NCI-H2107 (cell line): ENCODE measurements around the gene MYO9A.
"Not testable (repeated sequence)": the region's sequence is repeated elsewhere in the genome, so short reads cannot be mapped to it uniquely, and the experiment has no call there.

ENCODE experiments used
- DNase-seq: peaks from one replicate; lab custom pipeline; 2025; lab: John Stamatoyannopoulos, UW

The MYO9A gene

GRCh38 chr15:71874245-71874644, 243.7 kb downstream of the MYO9A start:
- no peak for DNase-seq

DNA sequence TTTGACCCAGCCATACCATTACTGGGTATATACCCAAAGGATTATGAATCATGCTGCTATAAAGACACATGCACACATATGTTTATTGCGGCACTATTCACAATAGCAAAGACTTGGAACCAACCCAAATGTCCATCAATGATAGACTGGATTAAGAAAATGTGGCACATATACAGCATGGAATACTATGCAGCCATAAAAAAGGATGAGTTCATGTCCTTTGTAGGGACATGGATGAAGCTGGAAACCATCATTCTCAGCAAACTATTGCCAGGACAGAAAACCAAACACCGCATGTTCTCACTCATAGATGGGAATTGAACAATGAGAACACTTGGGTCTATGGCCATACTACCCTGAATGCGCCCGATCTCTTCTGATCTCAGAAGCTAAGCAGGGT, 259.7 kb downstream of the MYO9A start:
- DNase-seq, result not testable (repeated sequence)

- no peak for DNase-seq
Measured at GRCh38 chr15:71853543-71853942, 264.4 kb downstream of the MYO9A start.

- no peak for DNase-seq
Measured at GRCh38 chr15:71844916-71845315, 273.0 kb downstream of the MYO9A start.

GRCh38 chr15:71841563-71841962, 276.4 kb downstream of the MYO9A start:
- DNase-seq, result no peak

GRCh38 chr15:71830981-71831380, 287.0 kb downstream of the MYO9A start:
- DNase-seq, result no peak

GRCh38 chr15:71826196-71826595, 291.8 kb downstream of the MYO9A start:
- no peak for DNase-seq

- DNase-seq, result no peak
Measured at GRCh38 chr15:71825021-71825730, 292.8 kb downstream of the MYO9A start.

- no peak for DNase-seq
Measured at GRCh38 chr15:71823801-71824200, 294.1 kb downstream of the MYO9A start.

DNA sequence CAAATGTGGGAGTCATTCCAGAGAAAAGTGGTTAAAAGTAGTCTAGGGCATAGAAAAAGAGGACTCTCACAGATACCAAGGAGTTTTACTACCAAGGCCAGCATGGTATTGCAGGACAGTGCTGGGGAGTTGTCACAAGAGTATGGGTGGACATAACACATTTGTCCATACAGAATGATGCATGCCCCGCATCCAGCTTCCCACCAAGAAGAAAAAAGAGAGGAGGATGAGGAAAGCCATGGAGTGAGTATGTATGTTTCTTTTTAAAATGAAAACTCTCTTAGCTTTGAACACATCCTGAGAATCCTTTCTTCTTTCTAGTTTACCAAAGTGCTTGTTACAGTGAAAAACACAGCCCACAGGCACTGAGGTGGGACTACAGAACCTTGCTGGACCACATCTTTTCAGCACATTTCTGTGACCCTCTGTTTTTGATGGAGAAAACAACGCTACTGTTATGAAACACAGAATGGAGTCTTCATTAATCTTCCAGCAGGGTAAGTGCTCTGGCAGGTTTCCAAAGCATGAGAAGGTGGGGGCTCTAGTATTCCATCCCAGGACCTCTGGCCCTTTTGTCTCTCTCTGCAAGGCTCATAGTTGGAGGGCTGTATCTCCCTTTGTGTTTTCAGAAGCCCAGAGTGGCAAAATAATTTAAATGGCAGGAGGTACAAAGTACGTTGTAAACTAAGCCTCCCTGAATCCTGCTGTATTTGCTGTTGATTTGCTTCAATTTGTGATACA, 294.9 kb downstream of the MYO9A start:
- DNase-seq, result no peak

DNA sequence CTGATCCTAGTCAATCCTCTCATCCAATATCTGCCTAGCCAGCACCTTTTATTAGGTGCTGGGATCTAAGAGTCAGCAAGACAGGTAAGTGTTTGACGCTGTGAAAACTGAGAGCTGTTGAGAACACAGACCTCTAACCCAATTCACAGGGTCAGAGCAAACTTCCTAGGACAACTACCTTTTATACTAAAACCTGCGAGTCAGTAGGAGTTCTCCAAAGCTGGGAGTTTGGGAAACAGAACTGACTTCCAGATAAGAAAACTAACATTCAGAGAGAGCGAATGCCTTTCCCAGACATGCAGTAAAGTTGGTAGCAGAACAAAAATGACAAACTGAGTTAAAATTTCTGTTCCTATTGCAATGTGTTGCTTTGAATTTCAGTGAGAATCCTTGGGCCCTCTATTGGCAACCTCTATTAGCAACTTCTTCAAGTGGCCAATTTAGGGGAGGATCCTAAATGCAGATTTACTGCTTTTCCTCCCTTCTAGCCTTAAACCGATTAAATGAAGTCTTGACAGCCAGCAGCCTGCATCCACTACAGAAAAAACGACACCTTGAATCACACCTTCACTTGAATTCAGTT, 296.3 kb downstream of the MYO9A start:
- no peak for DNase-seq

GRCh38 chr15:71820127-71820526, 297.8 kb downstream of the MYO9A start:
- no peak for DNase-seq

DNA sequence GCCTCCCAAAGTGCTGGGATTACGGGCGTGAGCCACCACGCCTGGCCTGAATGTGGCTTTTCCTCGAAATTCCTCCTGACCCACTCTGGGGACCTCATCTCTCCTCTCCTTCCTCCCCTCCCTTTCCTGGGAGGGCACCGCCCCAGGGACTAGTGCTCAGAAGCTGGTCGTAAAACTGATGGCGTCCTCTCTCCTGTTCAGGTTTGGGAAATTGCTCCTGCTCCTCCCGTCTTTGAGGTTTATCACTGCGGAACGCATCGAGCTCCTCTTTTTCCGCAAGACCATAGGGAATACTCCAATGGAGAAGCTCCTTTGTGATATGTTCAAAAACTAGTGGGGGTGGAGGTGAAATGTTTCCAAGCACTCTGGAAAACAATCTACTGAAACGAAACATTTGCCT, 300.6 kb downstream of the MYO9A start:
- DNase-seq, result no peak

GRCh38 chr15:71815301-71815700, 302.6 kb downstream of the MYO9A start:
- no peak for DNase-seq

DNA sequence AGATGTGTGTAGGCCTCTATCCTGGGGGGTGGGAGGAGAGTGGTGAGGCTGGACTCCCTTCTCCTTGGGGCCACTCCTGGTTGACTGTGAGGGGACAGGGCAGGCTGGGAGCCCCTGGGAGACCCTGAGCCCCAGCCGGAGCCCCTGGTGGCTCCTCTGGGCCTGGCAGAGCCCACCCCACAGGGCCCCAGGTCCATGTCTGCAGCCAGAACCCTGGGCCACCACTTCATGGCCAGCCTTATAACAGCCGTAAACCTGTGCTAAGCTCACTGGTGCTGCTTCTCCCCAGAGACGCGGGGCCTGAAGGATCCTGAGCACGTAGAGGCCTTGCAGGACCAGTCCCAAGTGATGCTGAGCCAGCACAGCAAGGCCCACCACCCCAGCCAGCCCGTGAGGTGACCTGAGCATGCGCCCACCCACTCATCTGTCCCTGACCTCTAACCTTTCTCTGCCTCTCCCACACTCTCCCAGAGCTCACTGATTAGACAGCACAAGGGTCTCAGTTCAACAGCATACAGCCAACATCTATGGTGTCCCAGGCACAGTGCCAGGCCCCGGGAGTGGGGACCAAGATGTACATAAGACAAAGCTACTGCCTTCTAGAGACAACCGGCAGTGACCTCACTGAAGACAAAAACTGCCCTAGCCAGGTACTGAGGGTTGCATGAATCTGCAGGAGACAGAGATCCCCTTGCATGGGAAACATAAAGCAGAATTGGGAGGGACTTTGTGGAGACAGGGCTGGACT, 304.1 kb downstream of the MYO9A start:
- no peak for DNase-seq

- no peak for DNase-seq
Measured at GRCh38 chr15:71812966-71813722, 304.8 kb downstream of the MYO9A start.

GRCh38 chr15:71811752-71812735, 305.9 kb downstream of the MYO9A start:
- DNase-seq, result no peak

DNA sequence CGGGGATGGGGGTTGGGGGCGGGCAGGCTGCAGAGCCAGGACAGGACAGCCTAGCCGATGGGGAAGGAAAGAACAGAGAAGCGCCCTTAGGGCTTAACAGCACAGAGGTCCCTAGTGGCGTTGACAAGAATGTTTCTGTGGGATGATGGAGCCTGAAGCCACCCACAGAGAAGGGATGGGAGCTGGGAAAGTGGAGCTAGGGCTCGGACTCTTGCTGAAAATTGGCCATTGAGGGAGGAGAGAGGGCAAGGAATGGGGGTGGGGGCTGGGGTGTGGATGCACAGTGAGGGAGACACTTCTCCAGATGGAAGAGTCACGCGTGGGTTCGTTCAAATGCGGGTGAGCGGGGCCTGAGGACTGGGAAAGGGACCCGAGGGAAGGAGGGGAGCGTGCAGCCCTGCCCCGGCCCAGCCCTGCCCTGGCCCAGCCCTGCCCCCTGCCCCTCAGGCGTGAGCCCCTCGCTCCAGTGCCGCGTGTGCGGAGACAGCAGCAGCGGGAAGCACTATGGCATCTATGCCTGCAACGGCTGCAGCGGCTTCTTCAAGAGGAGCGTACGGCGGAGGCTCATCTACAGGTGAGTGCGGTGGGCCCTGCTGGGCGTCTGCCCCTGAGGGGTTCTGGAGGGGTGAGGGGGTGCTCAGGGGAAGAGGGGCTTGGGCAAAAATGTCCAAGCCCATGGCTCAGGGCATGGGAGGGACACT, 306.8 kb downstream of the MYO9A start:
- no peak for DNase-seq

DNA sequence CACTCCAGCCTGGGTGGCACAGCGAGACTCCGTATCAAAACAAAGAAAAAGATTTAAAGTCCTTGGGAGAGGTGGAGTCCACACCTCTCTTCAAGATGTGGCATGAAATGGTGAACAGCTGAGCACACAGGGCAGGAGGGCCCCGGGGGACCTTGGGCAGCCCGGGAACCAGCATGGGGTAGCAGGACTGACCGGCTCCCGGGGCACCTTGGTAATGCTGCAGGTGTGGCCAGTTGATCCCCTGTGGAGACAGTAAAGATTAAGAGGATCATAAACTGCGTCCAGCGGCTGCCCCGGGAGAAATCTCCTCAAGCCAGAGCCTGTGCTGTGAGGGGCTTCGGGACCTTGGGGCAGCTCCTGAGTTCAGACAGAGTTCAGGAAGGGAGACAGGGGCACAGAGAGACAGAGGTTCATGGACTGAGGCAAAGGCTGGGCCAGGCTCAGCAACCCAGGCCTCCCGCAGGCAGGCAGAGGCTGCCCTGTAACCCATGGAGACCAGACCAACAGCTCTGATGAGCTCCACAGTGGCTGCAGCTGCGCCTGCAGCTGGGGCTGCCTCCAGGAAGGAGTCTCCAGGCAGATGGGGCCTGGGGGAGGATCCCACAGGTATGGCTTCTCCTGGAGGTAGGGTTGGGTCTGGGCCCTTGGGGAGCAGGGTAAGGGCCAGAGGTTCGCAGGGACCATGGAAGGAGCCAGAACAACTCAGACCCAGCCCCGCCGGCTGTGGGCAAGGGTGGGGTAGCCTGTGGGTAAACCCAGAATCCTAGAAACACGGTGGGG, 307.5 kb downstream of the MYO9A start, which contains the start of gene NR2E3:
TSS of gene NR2E3 (plus strand) at position 299 of the 780 bp plus-strand sequence. CDS start at position 489, 190 bp downstream.
- DNase-seq, result no peak
